Heart right ventricle (tissue), 16 donors: Measurements from ENCODE around the gene RPL10A. TPM values are rescaled to one million over a fixed set of nuclear protein-coding genes. Genes with fewer than 3 reads are reported as not detected.
A peak's percentile ranks its signal among the peaks of the same experiment; 100 is the strongest.
"Not testable (repeated sequence)": the region's sequence is repeated elsewhere in the genome, so short reads cannot be mapped to it uniquely, and the experiment has no call there.

Experiments
- ATAC-seq, 8 donors: fragments of 200-7000 bp; cut with Tn5 transposase; one replicate each; pipeline ENCODE4 v1.9.1; 2020; ENCODE audit warnings: mild to moderate bottlenecking in 8 of 8, moderate library complexity in 8 of 8, moderate number of reproducible peaks in 1 of 8
- DNase-seq, 2 donors: peaks; one replicate each; pipeline ENCODE4 v3.0.0-alpha.2; 2020
- H3K27ac ChIP-seq, 10 donors: fragments of 200-600 bp; sonication (generic) in 2 of 10; one replicate each; pipeline versions ENCODE4 v1.5.0 to v1.8.0; 2020 to 2022; ENCODE audit warnings: mild to moderate bottlenecking in 3 of 10
- H3K27me3 ChIP-seq, 7 donors: fragments of 200-600 bp; one replicate each; pipeline ENCODE4 v1.8.0; 2021 to 2022; ENCODE audit warnings: mild to moderate bottlenecking in 2 of 7
- H3K36me3 ChIP-seq, 9 donors: fragments of 200-600 bp; sonication (generic) in 1 of 9; one replicate each; pipeline versions ENCODE4 v1.5.0 to v1.8.0; 2020 to 2022; ENCODE audit warnings: mild to moderate bottlenecking in 2 of 9
- H3K4me1 ChIP-seq, 9 donors: fragments of 200-600 bp; sonication (generic) in 1 of 9; one replicate each; pipeline versions ENCODE4 v1.5.0 to v1.8.0; 2020 to 2022; ENCODE audit warnings: mild to moderate bottlenecking in 4 of 9
- H3K4me3 ChIP-seq, 10 donors: fragments of 200-600 bp; sonication (generic) in 2 of 10; one replicate each; pipeline versions ENCODE4 v1.5.0 to v1.8.0; 2020 to 2022; ENCODE audit warnings: mild to moderate bottlenecking in 7 of 10, moderate library complexity in 2 of 10
- H3K9me3 ChIP-seq, 11 donors: fragments of 200-600 bp in 10 of 11; sonication (generic) in 2 of 11; one replicate each; pipeline versions ENCODE4 v1.5.0 to v1.8.0; 2013 to 2022; ENCODE audit warnings: mild to moderate bottlenecking in 2 of 11, control low read depth in 1 of 11, moderate library complexity in 1 of 11
- CTCF ChIP-seq, 9 donors: fragments of 200-600 bp; sonication (generic) in 2 of 9; IDR thresholded peaks; one replicate each; pipeline versions ENCODE4 v1.5.0 to v1.8.0; 2021 to 2022; ENCODE audit warnings: antibody characterized with exemption in 9 of 9, mild to moderate bottlenecking in 5 of 9, moderate library complexity in 1 of 9
- WGBS, 2 donors: extraction: QIAGEN DNeasy Blood & Tissue Kit; methylation state at CpG; one replicate each; pipeline ENCODE4 v1.1.7; 2013; ENCODE audit warnings: inconsistent platforms in 1 of 2; 5-methylcytosine and 5-hydroxymethylcytosine counted together
- intact Hi-C, 10 donors: fragments of 100-400 bp; cut with DNase I; formaldehyde crosslinking; loops; one replicate each; pipeline versions ENCODE4 v1.11.1 to v1.14.2; 2022
- polyA plus RNA-seq, 2 donors: library from polyadenylated mRNA; stranded (reverse); fragments of 200-250 nt; gene quantifications; one replicate each; pipeline ENCODE4 v1.2.3, GENCODE V29; 2013
- total RNA-seq, 10 donors: library from RNA; stranded (reverse); fragmentation: NEBNext Ultra II Directional in 3 of 10; extraction: Animal tissue kit (Norgen Biotek cat#: 25700) in 3 of 10; gene quantifications; one replicate each; pipeline versions ENCODE4 v1.2.1 to v1.2.4, GENCODE V29; 2021 to 2023
- donor health status: Arrhythmogenic right ventricular cardiomyopathy.
- donor health status: ischemic (EF 13 %, LVEDD 7.1; RV severe dilation, severe dysfunction).
- donor health status: healthy with polysubstance abuse.
- donor health status: DM: no; HTN: yes; CAD: no.
- donor health status: DM: no; HTN: no; CAD: no.
- donor health status: ischemic (EF 25% LVEDD 6.9; RV normal size, moderate dysfunction).
- donor health status: ischemic (EF 25% LVEDD 5.7; RV mildly dilated, moderate dysfunction).
- donor health status: healthy.
- donor health status: DM: yes; HTN: yes; CAD: no.
- donor health status: Ischemic cardiomyopathy.
- donor health status: ischemic (EF 35%, LVEDD 5.7; RV mildly dilated, moderate dysfunction).
- donor health status: nonischemic (EF 11% LVEDD 7.7; RV severe dilation, severe dysfunction).
- donor health status: DM: yes; HTN: yes; CAD: no.
- donor health status: PGD.
- donor health status: ischemic (EF 29% LVEDD 5.4; RV normal size, mild dysfunction).
- donor health status: nonischemic (EF 23%, LVEDD 6.1; RV moderate dilation, normal function).

The RPL10A gene
- total and polyA plus RNA-seq, 12 donors = 231 to 1,620 (median 529) TPM

- no peak overlapping the region for H3K4me3 ChIP-seq
- H3K9me3 ChIP-seq = peaks cover 0 to 30% (median 14%) of the 10 kb centered on the region in 11 donors
- no peak for DNase-seq
- H3K27me3 ChIP-seq = no peaks in the 10 kb centered on the region
- H3K4me1 ChIP-seq = peaks cover 0 to 16% (median 0%) of the 10 kb centered on the region in 9 donors
- ATAC-seq = no peak
- no peak for TF ChIP-seq CTCF (IDR thresholded peaks at IDR 0.05)
- H3K27ac ChIP-seq = no peak overlapping the region
- H3K36me3 ChIP-seq = peaks cover 0 to 42% (median 20%) of the 10 kb centered on the region in 9 donors
- WGBS, 2 donors = 87 to 90% methylated on average over 10 of the region's 10 CpGs
- intact Hi-C loops = no loop called here
Measured at GRCh38 chr6:35428421-35429149, 39.6 kb upstream of the RPL10A start.

GRCh38 chr6:35429463-35429862, 38.7 kb upstream of the RPL10A start:
- intact Hi-C loops = no loop called here
- no peak overlapping the region for H3K4me3 ChIP-seq
- no peaks in the 10 kb centered on the region for H3K27me3 ChIP-seq
- no peak overlapping the region for H3K27ac ChIP-seq
- no peak for DNase-seq
- peaks cover 0 to 16% (median 0%) of the 10 kb centered on the region in 9 donors for H3K4me1 ChIP-seq
- peaks cover 0 to 34% (median 14%) of the 10 kb centered on the region in 9 donors for H3K36me3 ChIP-seq
- no peak for TF ChIP-seq CTCF (IDR thresholded peaks at IDR 0.05)
- WGBS, 2 donors = 83 to 91% methylated on average over 2 of the region's 2 CpGs
- H3K9me3 ChIP-seq = peaks cover 0 to 30% (median 14%) of the 10 kb centered on the region in 11 donors
- no peak for ATAC-seq

GRCh38 chr6:35432291-35432690, 35.9 kb upstream of the RPL10A start:
- WGBS, 2 donors = 63 to 73% methylated on average over 4 of the region's 4 CpGs
- H3K9me3 ChIP-seq = peaks cover 0 to 30% (median 14%) of the 10 kb centered on the region in 11 donors
- peaks cover 0 to 8% (median 7%) of the 10 kb centered on the region in 9 donors for H3K4me1 ChIP-seq
- H3K27ac ChIP-seq = no peak overlapping the region
- H3K4me3 ChIP-seq = no peak overlapping the region
- ATAC-seq (peak in 1 of 8 donors; percentile 32), DNase-seq (no peak)
- H3K36me3 ChIP-seq = peaks cover 0 to 8% (median 0%) of the 10 kb centered on the region in 9 donors
- intact Hi-C loops = no loop called here
- no peak for TF ChIP-seq CTCF (IDR thresholded peaks at IDR 0.05)
- no peaks in the 10 kb centered on the region for H3K27me3 ChIP-seq

GRCh38 chr6:35432702-35433101, 35.5 kb upstream of the RPL10A start:
- intact Hi-C loops, H3K4me3 ChIP-seq, H3K27ac ChIP-seq, H3K36me3 ChIP-seq, H3K4me1 ChIP-seq, DNase-seq, H3K27me3 ChIP-seq, ATAC-seq: not testable (repeated sequence)
- H3K9me3 ChIP-seq = peaks cover 0 to 29% (median 14%) of the 10 kb centered on the region in 11 donors
- whole genome bisulfite sequencing, 2 donors = 78 to 85% methylated on average over 3 of the region's 3 CpGs
